ENCODE measurements around the gene PSMA7.

PSMA7 gene

GRCh38 chr20:62171245-62171644 is 28.1 kb upstream of the PSMA7 start:
- DNase-seq (ENCODE audit: low read depth): no peak

DNA sequence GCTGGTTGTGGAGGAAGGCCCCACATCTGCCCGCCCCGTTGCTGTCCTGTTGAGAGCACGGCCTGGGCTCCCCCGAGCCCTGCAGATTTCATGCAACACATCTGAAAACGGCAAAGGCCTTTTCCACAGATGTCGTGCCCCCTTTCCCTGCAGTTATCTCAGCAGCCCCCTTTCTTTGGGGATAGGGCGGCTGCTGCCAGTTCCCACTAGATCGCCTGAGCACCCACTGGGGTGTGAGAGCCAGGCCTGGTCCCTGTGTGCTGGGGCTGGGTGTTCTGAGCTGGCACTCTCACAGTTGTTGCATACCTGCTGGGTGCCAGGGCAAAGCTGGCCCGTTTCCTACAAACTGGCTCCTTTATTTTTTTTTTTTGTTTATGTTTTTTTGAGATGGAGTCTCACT is 27.3 kb upstream of the PSMA7 start:
- DNase-seq (ENCODE audit: low read depth): no peak

GRCh38 chr20:62168890-62169435 is 25.8 kb upstream of the PSMA7 start:
- DNase-seq (ENCODE audit: low read depth): no peak

- DNase-seq (ENCODE audit: low read depth): no peak
These were observed 24.9 kb upstream of the PSMA7 start for GRCh38 chr20:62168061-62168460.

- no peak for DNase-seq (ENCODE audit: low read depth)
These were observed 24.3 kb upstream of the PSMA7 start for GRCh38 chr20:62167474-62167873.

GRCh38 chr20:62165762-62166399 is 22.7 kb upstream of the PSMA7 start:
- DNase-seq (ENCODE audit: low read depth): peak; percentile 55

- DNase-seq (ENCODE audit: low read depth): no peak
These were observed 21.9 kb upstream of the PSMA7 start for GRCh38 chr20:62164879-62165761.

GRCh38 chr20:62163986-62164762 is 21.0 kb upstream of the PSMA7 start:
- DNase-seq (ENCODE audit: low read depth): no peak

- DNase-seq (ENCODE audit: low read depth): no peak
These were observed 20.3 kb upstream of the PSMA7 start for GRCh38 chr20:62163485-62163865.

- DNase-seq (ENCODE audit: low read depth): no peak
These were observed 19.7 kb upstream of the PSMA7 start for GRCh38 chr20:62162765-62163484.

- peak; percentile 80 for DNase-seq (ENCODE audit: low read depth)
These were observed 18.2 kb upstream of the PSMA7 start for GRCh38 chr20:62161347-62161746.

DNA sequence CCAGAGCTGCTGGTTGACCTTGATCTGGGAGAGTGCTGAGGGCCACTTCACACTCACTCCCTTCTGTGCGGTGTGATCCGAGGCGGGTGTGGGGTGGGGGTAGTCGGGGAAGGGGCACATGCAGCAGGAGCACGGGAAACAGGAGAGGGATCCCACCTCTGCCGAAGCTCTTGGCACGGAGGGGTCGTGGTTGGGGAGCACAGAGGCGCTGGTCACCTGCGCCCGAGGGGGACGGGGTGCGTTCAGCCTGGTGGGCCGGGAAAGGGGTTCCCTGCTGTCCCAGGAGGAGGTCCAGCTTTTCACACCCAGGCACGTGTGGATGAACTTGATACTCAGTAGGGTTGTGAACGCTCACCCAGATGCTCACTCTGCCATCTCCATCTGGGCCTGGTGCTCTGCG is 17.7 kb upstream of the PSMA7 start:
- no peak for DNase-seq (ENCODE audit: low read depth)

- no peak for DNase-seq (ENCODE audit: low read depth)
These were observed 17.1 kb upstream of the PSMA7 start for GRCh38 chr20:62160253-62160652.

DNA sequence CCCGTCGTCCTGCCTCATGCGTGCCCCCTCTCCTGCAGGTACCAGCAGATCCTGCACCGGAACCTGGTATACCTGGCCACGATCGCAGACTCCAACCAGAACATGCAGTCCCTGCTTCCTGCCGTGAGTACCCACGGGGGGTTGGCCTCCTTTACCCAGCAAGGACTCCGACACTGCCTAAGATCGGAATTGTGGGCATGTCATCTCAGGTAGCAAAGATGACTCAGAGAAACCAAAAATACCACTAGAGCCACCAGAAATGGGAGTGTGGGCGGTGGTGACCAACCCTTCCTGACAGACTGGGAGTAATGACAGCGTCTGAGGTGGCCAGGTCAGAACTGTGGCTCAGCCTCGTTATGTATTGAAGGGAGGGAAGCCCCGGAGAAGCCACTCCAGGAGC is 16.6 kb upstream of the PSMA7 start:
- DNase-seq (ENCODE audit: low read depth): no peak

DNA sequence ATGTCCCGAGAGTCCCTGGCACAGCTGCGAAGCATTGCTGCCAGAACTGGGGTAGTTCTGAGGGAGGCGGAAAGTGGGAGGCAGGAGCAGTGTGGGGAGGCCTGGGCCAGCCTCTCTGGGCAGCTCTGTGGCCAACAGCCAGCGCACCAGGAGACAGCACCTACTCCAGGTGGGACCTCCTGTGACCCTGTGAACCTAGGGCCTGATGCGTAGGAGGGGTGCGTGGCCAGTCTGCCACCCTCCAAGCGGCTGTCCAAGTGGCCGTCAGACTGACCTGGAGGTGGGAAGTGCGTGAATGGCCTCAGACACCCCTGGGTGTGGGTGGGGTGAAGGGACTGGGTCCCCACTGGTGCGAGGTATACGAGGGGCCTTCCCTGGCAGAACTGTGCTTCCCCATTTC is 15.9 kb upstream of the PSMA7 start:
- DNase-seq (ENCODE audit: low read depth): no peak

DNA sequence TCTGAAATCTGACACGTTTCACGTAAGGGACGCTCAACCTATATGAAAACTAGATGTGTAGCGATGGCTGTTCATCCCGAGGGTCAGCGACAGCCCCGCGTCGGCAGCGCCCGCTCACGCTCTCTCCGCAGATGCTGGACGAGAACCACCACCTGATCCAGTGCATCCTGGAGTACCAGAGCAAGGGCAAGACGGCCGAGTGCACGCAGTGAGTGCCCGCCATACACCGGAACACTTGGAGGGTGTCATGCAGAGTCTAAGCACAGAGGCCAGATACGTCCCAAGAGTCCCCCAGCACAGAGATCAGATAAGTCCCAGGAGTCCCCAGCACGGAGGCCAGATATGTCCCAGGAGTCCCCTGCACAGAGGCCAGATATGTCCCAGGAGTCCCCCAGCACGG is 15.3 kb upstream of the PSMA7 start:
- no peak for DNase-seq (ENCODE audit: low read depth)

- no peak for DNase-seq (ENCODE audit: low read depth)
These were observed 14.8 kb upstream of the PSMA7 start for GRCh38 chr20:62158088-62158400.

- no peak for DNase-seq (ENCODE audit: low read depth)
These were observed 14.3 kb upstream of the PSMA7 start for GRCh38 chr20:62157387-62158087.

DNA sequence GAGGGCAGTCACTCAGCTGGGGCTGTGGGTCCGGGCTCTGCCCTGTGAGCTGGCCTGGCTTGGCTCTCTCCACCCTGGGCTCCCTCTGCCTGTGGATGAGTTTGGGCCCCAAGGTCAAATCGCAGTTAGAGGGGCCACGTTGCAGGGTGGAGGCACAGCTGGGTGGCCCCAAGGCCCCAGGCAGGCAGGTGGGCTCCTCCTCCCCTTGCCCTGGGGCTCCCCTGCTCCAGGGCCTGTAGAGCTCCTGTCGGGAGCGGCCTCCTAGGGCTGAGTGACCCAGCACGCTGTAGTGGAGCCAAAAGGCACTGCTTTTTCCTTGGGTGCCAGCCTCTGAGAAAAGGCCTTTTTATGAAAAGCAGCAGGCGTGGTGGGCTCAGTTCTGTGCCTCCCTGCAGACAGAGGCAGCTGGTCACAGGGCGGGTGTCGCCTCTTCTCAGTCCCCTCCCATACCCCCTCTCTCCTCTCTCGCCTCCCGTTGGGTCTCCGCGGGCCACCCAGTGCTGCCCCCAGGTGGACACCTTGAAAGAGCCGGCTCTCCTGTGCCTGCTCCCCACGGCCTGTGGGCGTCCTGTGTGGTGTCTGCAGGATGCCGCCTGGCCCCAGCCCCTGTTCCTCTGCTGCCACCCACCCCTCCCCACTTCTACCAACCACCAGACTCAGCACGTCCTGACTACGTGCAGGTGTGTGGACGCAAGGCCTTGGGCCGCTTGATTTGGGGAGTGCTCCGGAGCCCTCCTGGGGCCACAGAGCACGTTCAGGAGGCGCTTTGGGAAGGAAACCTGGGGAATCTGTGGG is 13.6 kb upstream of the PSMA7 start:
- DNase-seq (ENCODE audit: low read depth): no peak

- DNase-seq (ENCODE audit: low read depth): no peak
These were observed 13.0 kb upstream of the PSMA7 start for GRCh38 chr20:62156254-62156556.

Measured in amniotic epithelial cell (primary cell).